ENCODE results near the gene PAN2.

PAN2 gene

DNA sequence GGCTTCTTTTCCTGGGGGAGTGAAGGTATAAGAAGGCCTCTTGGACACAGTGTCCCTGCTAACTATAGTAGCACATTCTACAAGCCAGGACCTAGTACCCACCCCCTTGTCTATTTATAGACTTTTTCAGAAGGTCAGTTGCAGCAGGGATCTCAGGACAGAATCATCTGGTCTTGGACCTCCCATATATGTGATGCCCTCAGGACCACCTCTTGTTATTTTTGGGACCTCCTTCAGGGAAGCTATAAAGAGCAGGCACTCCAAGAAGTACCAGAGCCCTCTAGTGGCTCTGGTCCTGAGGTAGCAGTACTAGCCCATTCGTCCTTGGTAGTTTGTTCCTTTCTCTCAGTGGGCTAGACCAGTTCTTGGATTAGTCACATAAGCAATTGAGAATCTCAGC lies 62.8 kb downstream of the PAN2 start:
- peak; percentile 48 for DNase-seq (ENCODE audit: low read depth)
- H3K4me3 ChIP-seq (ENCODE audit: control insufficient read depth, low read depth, low read length) = no peak overlapping the region
- TF ChIP-seq, protein P1, sequence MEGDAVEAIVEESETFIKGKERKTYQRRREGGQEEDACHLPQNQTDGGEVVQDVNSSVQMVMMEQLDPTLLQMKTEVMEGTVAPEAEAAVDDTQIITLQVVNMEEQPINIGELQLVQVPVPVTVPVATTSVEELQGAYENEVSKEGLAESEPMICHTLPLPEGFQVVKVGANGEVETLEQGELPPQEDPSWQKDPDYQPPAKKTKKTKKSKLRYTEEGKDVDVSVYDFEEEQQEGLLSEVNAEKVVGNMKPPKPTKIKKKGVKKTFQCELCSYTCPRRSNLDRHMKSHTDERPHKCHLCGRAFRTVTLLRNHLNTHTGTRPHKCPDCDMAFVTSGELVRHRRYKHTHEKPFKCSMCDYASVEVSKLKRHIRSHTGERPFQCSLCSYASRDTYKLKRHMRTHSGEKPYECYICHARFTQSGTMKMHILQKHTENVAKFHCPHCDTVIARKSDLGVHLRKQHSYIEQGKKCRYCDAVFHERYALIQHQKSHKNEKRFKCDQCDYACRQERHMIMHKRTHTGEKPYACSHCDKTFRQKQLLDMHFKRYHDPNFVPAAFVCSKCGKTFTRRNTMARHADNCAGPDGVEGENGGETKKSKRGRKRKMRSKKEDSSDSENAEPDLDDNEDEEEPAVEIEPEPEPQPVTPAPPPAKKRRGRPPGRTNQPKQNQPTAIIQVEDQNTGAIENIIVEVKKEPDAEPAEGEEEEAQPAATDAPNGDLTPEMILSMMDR (conservative IDR thresholded peaks at IDR 0.05; ENCODE audit: control insufficient read depth, insufficient read depth, low read depth, low read length) = peak; percentile 50

DNA sequence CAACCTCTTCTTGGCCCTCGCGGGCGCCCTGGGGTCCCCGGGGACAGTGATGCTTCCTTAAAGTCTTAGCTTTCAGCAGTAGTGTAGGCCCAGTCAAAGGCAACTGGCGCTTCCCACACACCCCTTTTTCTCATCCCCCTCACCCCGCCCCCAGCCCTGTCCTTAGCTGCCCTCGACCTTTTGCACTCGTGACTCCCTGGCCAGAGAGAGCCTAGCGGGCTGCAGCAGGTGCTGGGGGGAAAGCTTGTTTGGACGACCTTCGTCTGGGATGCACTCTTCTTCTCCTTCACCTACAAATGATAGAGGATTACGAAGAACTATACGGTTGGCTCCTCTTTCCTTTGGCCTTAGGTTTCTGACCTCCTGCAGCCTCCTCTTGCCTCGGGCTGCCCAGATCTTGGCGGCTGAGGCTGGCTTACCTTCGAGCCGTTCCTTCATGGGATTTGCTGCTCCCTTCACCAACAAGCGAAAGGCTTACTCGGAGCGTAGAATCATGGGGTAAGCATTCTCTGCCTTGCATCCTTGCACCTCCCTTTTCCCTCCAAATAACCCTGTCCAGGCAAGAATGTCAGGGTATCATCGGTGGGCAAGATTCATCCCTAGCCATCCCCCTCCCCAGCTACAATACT lies 66.2 kb downstream of the PAN2 start:
- DNase-seq (ENCODE audit: low read depth) = peak; percentile 26
- TF ChIP-seq, protein P1 (conservative IDR thresholded peaks at IDR 0.05; ENCODE audit: control insufficient read depth, insufficient read depth, low read depth, low read length) = no peak
- peak overlapping the region; percentile 76 for H3K4me3 ChIP-seq (ENCODE audit: control insufficient read depth, low read depth, low read length)

DNA sequence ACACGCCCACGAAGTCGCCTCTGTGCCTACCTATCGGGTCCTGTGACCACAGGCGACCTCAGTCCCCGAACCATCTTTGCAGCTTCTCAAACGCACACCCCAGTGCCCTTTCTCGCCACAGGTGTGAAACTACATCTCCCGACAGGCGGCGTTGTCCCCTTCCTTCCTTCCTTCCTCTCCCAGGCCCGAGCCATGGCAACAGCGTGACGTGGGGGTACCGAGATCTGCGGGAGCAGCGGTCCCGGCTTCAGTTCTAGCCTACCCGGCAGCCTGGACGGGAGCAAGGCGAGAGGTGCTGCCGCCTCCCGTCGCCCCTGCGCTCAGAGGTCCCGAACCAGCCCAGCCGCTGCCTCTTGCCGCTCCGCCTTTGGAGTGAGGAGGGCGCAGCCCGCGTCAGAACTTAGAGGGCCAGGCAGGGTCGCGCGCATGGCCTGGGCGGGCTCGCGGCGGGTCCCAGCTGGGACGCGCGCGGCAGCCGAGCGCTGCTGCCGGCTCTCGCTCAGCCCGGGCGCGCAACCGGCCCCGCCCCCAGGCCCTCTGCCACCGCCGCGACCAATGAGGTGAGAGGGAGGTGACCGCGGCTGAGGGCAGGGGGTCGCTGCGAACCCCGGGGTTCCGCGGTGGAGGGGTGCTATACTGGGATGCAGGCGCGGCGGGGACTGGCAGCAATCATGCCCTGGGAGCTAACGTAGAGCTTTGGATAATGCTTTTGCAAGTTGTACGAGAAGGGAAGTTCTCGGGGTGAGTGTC lies 66.9 kb downstream of the PAN2 start, which contains the start of gene COQ10A:
COQ10A (plus strand) TSS at position 250 of the 750 bp plus-strand sequence; CDS start at position 427, 177 bp downstream.
- peak within 1 kb of the TSS; percentile 76 for H3K4me3 ChIP-seq (ENCODE audit: control insufficient read depth, low read depth, low read length)
- TF ChIP-seq, protein P1 (conservative IDR thresholded peaks at IDR 0.05; ENCODE audit: control insufficient read depth, insufficient read depth, low read depth, low read length) = peak; percentile 65
- peak; percentile 80 for DNase-seq (ENCODE audit: low read depth)

Measured in fibroblast of mammary gland (primary cell).